GM06990 (cell line): Measurements from ENCODE around the gene SLC30A7.

Source experiments
- DNase-seq: peaks from one replicate; pipeline ENCODE4 v3.0.0-alpha.2; 2011; ENCODE audit not compliant: insufficient read length; ENCODE audit errors: extremely low read depth
- H3K27me3 ChIP-seq: replicated peaks from 2 replicates; pipeline ENCODE4 v1.6.0; 2011; ENCODE audit warnings: low read length; ENCODE audit not compliant: control insufficient read depth, insufficient read depth
- H3K36me3 ChIP-seq: 2 replicates; pipeline ENCODE4 v1.5.1; 2011; ENCODE audit warnings: low read length; ENCODE audit not compliant: control insufficient read depth, insufficient read depth
- H3K4me3 ChIP-seq: replicated peaks from 2 replicates; pipeline ENCODE4 v1.5.1; 2011; ENCODE audit warnings: low read depth, mild to moderate bottlenecking, control low read depth, low read length
- TF ChIP-seq, protein P1 (sequence below): IDR thresholded peaks from 2 replicates; pipeline ENCODE4 v1.5.1; 2011; ENCODE audit warnings: low read length, control low read depth, mild to moderate bottlenecking, inconsistent platforms; ENCODE audit not compliant: insufficient read depth, poor library complexity, severe bottlenecking

The SLC30A7 gene

DNA sequence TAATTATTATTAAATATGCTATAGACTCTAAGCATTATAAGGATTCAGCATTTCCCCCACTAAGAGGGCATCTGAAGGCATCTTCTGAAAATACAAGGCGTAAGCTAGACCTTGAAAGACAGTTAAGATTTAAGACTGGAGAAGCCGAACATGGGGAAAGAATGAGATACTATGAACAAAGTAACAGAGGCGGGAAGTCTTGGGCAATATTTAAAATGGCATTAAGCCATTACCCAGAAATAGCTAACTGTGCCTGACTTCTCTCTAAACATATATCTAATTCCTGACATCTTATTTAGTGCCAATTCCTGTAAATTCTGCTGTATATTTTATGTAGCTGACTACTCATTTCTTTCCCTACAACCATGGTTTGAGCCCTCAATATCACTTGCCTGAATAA lies 108.8 kb downstream of the SLC30A7 start:
- Histone ChIP-seq H3K36me3 (peaks cover 2% of the 10 kb centered on the region), H3K4me3 (no peak overlapping the region), H3K27me3 (no peaks in the 10 kb centered on the region)
- no peak for DNase-seq
- TF ChIP-seq, protein P1, sequence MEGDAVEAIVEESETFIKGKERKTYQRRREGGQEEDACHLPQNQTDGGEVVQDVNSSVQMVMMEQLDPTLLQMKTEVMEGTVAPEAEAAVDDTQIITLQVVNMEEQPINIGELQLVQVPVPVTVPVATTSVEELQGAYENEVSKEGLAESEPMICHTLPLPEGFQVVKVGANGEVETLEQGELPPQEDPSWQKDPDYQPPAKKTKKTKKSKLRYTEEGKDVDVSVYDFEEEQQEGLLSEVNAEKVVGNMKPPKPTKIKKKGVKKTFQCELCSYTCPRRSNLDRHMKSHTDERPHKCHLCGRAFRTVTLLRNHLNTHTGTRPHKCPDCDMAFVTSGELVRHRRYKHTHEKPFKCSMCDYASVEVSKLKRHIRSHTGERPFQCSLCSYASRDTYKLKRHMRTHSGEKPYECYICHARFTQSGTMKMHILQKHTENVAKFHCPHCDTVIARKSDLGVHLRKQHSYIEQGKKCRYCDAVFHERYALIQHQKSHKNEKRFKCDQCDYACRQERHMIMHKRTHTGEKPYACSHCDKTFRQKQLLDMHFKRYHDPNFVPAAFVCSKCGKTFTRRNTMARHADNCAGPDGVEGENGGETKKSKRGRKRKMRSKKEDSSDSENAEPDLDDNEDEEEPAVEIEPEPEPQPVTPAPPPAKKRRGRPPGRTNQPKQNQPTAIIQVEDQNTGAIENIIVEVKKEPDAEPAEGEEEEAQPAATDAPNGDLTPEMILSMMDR, result no peak

DNA sequence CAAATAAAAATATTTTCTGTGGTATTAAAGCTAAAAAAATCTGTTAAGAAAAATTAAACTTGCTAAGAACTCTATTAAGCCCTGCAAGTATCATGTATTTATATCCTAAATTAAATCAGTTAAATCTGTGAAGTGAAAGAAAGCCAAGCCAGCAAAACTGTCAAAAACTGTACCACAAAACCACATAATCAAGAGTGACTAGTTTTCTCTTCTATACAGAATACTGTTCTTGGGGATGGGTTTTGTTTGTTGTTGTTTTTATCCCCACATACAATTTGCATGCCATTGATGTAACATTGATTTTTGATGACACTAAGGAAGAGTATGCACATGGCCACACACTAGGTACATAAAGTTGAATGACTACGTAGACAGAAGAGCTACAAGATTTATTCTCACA lies 109.3 kb downstream of the SLC30A7 start:
- no peaks in the 10 kb centered on the region for H3K27me3 ChIP-seq
- H3K4me3 ChIP-seq, result no peak overlapping the region
- H3K36me3 ChIP-seq, result peaks cover 4% of the 10 kb centered on the region
- TF ChIP-seq, protein P1, result no peak
- no peak for DNase-seq

DNA sequence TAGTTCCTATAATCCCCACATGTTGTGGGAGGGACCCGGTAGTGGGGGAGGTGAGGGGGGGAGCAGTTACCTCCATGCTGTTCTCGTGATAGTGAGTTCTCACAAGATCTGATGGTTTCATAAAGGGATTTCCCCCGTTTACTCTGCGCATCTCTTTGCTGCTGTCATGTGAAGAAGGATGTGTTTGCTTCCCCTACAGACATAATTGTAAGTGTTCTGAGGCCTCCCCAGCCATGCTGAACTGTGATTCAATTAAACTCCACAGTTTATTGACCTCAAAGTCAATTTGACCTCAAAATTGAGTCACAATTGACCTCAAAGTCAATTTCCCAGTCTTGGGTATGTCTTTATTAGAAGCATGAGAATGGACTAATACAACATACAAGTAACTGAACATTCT lies 110.0 kb downstream of the SLC30A7 start:
- Histone ChIP-seq H3K36me3 (peaks cover 4% of the 10 kb centered on the region), H3K27me3 (no peaks in the 10 kb centered on the region), H3K4me3 (no peak overlapping the region)
- TF ChIP-seq, protein P1, result no peak
- no peak for DNase-seq

DNA sequence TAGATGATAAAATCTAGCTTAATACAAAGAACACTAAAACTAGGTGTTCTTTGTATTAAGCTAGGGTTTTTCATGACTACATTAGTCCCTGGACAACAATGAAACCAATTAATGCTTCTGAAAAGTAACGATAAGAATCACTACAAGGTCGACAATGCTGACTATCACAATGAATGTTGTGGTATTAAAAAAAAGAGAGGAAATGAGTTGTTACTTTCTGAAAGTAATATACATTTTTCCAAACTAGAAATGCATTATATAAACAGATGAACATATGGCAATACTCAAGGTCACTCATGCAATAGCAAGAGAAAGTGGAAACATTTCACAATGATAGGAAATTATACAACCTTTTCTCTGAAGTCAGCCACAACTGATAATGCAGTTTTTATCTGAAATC lies 110.7 kb downstream of the SLC30A7 start:
- Histone ChIP-seq H3K36me3 (peaks cover 2% of the 10 kb centered on the region), H3K27me3 (no peaks in the 10 kb centered on the region), H3K4me3 (no peak overlapping the region)
- TF ChIP-seq, protein P1, result no peak
- DNase-seq, result no peak

DNA sequence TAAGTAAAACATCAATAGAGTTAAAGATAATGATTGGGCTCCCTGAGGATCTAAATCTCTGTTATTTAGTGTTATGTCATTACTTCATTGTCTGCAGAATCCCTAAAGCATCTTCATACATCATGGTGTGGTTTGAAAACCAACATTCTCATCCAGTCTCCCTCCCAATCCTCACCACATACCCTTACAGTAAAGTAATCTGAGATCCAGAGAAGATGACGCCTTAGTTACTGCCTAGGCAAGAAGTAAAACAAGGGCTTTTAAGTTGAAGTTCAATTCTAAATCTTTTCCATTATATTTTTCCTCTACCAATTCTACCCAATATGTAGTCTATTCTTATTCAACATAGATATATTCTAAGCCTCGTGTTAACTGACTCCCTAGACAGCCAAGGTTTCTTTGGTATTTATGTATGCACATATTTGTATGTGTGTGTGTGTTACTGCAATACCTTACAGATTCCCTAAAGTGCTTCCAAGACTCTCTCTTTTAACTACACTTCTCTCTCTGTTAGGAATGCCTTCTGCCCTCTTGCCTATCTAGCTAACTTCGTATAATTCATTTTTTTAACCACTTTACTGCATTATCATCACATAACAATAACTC lies 112.4 kb downstream of the SLC30A7 start:
- TF ChIP-seq, protein P1, result no peak
- Histone ChIP-seq H3K4me3 (no peak overlapping the region), H3K36me3 (peaks cover 2% of the 10 kb centered on the region)

DNA sequence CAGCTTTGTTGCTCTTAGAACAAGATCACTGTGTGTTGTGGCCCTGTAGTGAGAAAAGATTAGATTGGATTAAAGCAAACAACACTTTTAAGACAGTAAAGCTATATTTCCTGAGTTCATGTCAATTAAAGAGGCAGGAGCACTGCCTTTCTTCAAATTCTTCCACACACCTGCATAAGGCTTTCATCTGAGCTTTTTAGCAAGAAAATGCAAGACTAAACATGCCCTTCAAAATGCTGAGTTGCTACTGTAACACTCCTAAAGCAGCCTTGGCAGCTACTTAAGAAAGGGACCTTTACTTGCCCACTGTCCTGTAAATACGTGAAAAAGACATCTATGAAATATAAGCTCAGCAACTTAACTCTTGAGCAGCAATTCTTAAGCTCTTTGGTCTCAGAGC lies 117.9 kb downstream of the SLC30A7 start:
- DNase-seq, result no peak
- Histone ChIP-seq H3K36me3 (peaks cover 2% of the 10 kb centered on the region), H3K4me3 (no peak overlapping the region), H3K27me3 (no peaks in the 10 kb centered on the region)
- TF ChIP-seq, protein P1, result no peak

More for the DNA sequence above, 112.4 kb downstream of the SLC30A7 start:
- DNase-seq, result no peak
- no peaks in the 10 kb centered on the region for H3K27me3 ChIP-seq
